GM19023 (cell line): ENCODE data around the gene SHISA6.
"Not testable (repeated sequence)": the region's sequence is repeated elsewhere in the genome, so short reads cannot be mapped to it uniquely, and the experiment has no call there.

Experiments used
- ATAC-seq: cut with Tn5 transposase; IDR thresholded peaks from one replicate; pipeline ENCODE4 v1.9.1; 2021; ENCODE audit warnings: mild to moderate bottlenecking, moderate library complexity; ENCODE audit not compliant: unreplicated experiment

Gene SHISA6

GRCh38 chr17:11301874-11302273 lies 60.9 kb downstream of the SHISA6 start:
- not testable (repeated sequence) for ATAC-seq

GRCh38 chr17:11302401-11303186 lies 61.6 kb downstream of the SHISA6 start:
- ATAC-seq = no peak

GRCh38 chr17:11303773-11304394 lies 62.9 kb downstream of the SHISA6 start:
- no peak for ATAC-seq

- ATAC-seq = no peak
These were observed 63.6 kb downstream of the SHISA6 start for GRCh38 chr17:11304568-11304967.

GRCh38 chr17:11305524-11305923 lies 64.5 kb downstream of the SHISA6 start:
- no peak for ATAC-seq

GRCh38 chr17:11308531-11308930 lies 67.5 kb downstream of the SHISA6 start:
- no peak for ATAC-seq

GRCh38 chr17:11309033-11309432 lies 68.0 kb downstream of the SHISA6 start:
- no peak for ATAC-seq

GRCh38 chr17:11309850-11310249 lies 68.8 kb downstream of the SHISA6 start:
- no peak for ATAC-seq

GRCh38 chr17:11316451-11316850 lies 75.4 kb downstream of the SHISA6 start:
- not testable (repeated sequence) for ATAC-seq

GRCh38 chr17:11318207-11318606 lies 77.2 kb downstream of the SHISA6 start:
- no peak for ATAC-seq

- no peak for ATAC-seq
These were observed 78.9 kb downstream of the SHISA6 start for GRCh38 chr17:11319894-11320293.

- no peak for ATAC-seq
These were observed 83.0 kb downstream of the SHISA6 start for GRCh38 chr17:11324021-11324420.

- no peak for ATAC-seq
These were observed 83.9 kb downstream of the SHISA6 start for GRCh38 chr17:11324846-11325420.

- no peak for ATAC-seq
These were observed 85.5 kb downstream of the SHISA6 start for GRCh38 chr17:11326492-11326891.

- ATAC-seq = no peak
These were observed 87.8 kb downstream of the SHISA6 start for GRCh38 chr17:11328770-11329169.

GRCh38 chr17:11330006-11330405 lies 89.0 kb downstream of the SHISA6 start:
- ATAC-seq = no peak

GRCh38 chr17:11330826-11331225 lies 89.8 kb downstream of the SHISA6 start:
- ATAC-seq = no peak

- no peak for ATAC-seq
These were observed 90.8 kb downstream of the SHISA6 start for GRCh38 chr17:11331547-11332513.

- no peak for ATAC-seq
These were observed 91.7 kb downstream of the SHISA6 start for GRCh38 chr17:11332706-11333105.

- ATAC-seq = no peak
These were observed 93.5 kb downstream of the SHISA6 start for GRCh38 chr17:11334493-11334892.

GRCh38 chr17:11336290-11336689 lies 95.3 kb downstream of the SHISA6 start:
- no peak for ATAC-seq
